Measurements from ENCODE around the gene CPNE6. TPM values are rescaled to one million over a fixed set of nuclear protein-coding genes. Genes with fewer than 3 reads are reported as not detected.

Gene CPNE6
- polyA plus RNA-seq, 3 donors, result not detected

DNA sequence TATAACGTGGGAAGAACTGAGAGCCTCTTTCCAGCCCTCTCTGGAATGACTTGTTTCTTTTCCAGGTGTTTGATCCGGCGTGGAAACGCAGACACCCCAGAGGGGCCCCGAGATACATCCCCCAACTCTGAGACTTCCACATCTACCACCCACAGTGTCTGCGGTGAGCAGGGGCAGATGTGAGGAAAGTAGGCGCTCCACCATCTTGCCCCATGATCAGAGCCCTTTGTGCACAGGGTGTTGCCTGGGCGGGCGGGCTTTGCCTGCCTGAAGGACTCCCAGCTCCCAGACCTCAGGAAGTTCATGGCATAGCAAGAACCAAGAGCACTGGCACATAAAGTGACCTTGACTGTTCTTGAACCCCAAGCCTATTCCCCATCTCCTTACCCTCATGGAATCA is 16.7 kb upstream of the CPNE6 start:
- no peak overlapping the region for H3K4me3 Mint-ChIP-seq
- intact Hi-C loops (cut with micrococcal nuclease), result loop anchor here in 1 of 2 donors (5.0 kb wide), 1 partner anchor 53 kb away; no protein-coding TSS in a partner anchor
- peaks cover 28% of the 10 kb centered on the region for H3K4me1 Mint-ChIP-seq

DNA sequence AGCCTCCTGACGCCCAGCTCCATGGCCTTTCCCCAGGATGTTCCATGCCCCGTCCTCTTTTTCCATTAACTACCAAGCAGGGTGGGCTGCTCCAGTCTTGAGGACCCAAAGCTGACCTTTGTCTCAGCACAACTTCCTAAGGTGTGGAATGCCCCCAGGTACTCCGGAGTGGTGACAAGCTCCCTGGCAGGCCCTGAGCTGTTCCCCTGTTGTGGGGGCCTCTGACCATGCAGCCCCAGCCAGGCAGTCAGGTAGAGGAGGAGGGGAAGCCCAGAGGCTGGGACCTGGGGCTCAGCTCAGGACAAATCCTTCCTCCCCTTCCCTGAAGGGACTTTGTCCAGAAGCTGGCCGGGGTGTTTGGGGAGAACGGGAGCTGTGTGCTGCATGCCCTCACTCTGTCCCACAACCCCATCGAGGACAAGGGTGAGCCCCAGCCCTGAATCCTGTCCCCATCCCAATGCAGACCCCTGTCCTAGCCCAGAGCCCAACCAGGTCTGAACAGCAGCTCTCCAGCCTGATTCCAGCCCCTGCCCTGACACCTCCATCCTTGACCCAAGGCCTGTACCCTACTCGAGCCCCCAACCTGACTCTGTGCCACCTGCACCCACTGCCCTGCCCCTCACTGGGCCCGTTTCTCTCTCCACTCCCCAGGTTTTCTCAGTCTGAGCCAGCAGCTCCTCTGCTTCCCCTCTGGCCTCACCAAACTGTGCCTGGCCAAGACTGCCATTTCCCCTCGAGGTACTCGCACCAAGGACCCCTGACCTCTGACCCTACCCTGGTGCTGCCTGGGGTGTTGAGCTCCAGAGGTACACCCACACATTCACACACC is 15.2 kb upstream of the CPNE6 start:
- Mint-ChIP-seq H3K9me3 (peaks cover 0 to 3% (median 0%) of the 10 kb centered on the region in 7 donors), H3K27me3 (ENCODE audit: low read depth in 3 of 3) (peaks cover 16 to 35% (median 29%) of the 10 kb centered on the region in 3 donors), H3K4me3 (no peak overlapping the region), H3K36me3 (peaks cover 0 to 2% of the 10 kb centered on the region in 2 donors), H3K27ac (peak overlapping the region in 1 of 7 donors; percentile 41), H3K4me1 (peaks cover 18% of the 10 kb centered on the region)
- Histone ChIP-seq H2AFZ (ENCODE audit: insufficient read depth, low read depth, low read length, poor library complexity, severe bottlenecking) (no peak overlapping the region), H3K4me3 (replicated peaks in 1 of 3; ENCODE audit: low read depth in 2 of 3, low read length in 3 of 3) (no peak overlapping the region), H3K9me3 (replicated peaks in 1 of 2; ENCODE audit: control insufficient read depth in 1 of 2, insufficient read depth in 1 of 2, low read length in 2 of 2) (no peaks in the 10 kb centered on the region), H3K27ac (ENCODE audit: low read depth in 1 of 2, low read length in 2 of 2) (no peak overlapping the region), H4K20me1 (ENCODE audit: insufficient read depth, low read length) (no peaks in the 10 kb centered on the region), H3K27me3 (ENCODE audit: control insufficient read depth in 2 of 2, insufficient read depth in 2 of 2, low read length in 2 of 2) (peaks cover 0 to 19% of the 10 kb centered on the region in 2 donors), H3K4me2 (replicated peaks; ENCODE audit: extremely low read depth, low read length, poor library complexity, severe bottlenecking) (no peak overlapping the region), H3K36me3 (replicated peaks in 1 of 2; ENCODE audit: control insufficient read depth in 1 of 2, insufficient read depth in 2 of 2, low read length in 2 of 2) (no peaks in the 10 kb centered on the region), H3K9ac (ENCODE audit: insufficient read depth, low read length, poor library complexity, severe bottlenecking) (no peak overlapping the region), H3K79me2 (ENCODE audit: insufficient read depth, low read length) (no peaks in the 10 kb centered on the region), H3K4me1 (ENCODE audit: control insufficient read depth in 1 of 2, insufficient read depth in 2 of 2, low read length in 2 of 2) (peaks cover 13 to 18% of the 10 kb centered on the region in 2 donors)
- DNase-seq, result no peak
- TF ChIP-seq, protein P1, sequence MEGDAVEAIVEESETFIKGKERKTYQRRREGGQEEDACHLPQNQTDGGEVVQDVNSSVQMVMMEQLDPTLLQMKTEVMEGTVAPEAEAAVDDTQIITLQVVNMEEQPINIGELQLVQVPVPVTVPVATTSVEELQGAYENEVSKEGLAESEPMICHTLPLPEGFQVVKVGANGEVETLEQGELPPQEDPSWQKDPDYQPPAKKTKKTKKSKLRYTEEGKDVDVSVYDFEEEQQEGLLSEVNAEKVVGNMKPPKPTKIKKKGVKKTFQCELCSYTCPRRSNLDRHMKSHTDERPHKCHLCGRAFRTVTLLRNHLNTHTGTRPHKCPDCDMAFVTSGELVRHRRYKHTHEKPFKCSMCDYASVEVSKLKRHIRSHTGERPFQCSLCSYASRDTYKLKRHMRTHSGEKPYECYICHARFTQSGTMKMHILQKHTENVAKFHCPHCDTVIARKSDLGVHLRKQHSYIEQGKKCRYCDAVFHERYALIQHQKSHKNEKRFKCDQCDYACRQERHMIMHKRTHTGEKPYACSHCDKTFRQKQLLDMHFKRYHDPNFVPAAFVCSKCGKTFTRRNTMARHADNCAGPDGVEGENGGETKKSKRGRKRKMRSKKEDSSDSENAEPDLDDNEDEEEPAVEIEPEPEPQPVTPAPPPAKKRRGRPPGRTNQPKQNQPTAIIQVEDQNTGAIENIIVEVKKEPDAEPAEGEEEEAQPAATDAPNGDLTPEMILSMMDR (IDR thresholded peaks at IDR 0.05), result no peak
- intact Hi-C loops (cut with micrococcal nuclease), result loop anchor here in 1 of 2 donors (5.0 kb wide), 1 partner anchor 51 kb away; no protein-coding TSS in a partner anchor
- 91% methylated on average over 7 of the region's 10 CpGs for WGBS (ENCODE audit: insufficient coverage)

More for the DNA sequence above, 16.7 kb upstream of the CPNE6 start:
- H3K36me3 Mint-ChIP-seq, result peaks cover 0 to 2% of the 10 kb centered on the region in 2 donors
- no peaks in the 10 kb centered on the region for H3K9me3 ChIP-seq (replicated peaks in 1 of 2; ENCODE audit: control insufficient read depth in 1 of 2, insufficient read depth in 1 of 2, low read length in 2 of 2)
- TF ChIP-seq, protein P1 (IDR thresholded peaks at IDR 0.05), result no peak
- peaks cover 16 to 38% (median 29%) of the 10 kb centered on the region in 3 donors for H3K27me3 Mint-ChIP-seq (ENCODE audit: low read depth in 3 of 3)
- no peak overlapping the region for H3K27ac Mint-ChIP-seq
- no peaks in the 10 kb centered on the region for H3K36me3 ChIP-seq (replicated peaks in 1 of 2; ENCODE audit: control insufficient read depth in 1 of 2, insufficient read depth in 2 of 2, low read length in 2 of 2)
- no peak overlapping the region for H2AFZ ChIP-seq (ENCODE audit: insufficient read depth, low read depth, low read length, poor library complexity, severe bottlenecking)
- H3K9ac ChIP-seq (ENCODE audit: insufficient read depth, low read length, poor library complexity, severe bottlenecking), result no peak overlapping the region
- H3K27ac ChIP-seq (ENCODE audit: low read depth in 1 of 2, low read length in 2 of 2), result no peak overlapping the region
- peaks cover 0 to 3% (median 0%) of the 10 kb centered on the region in 7 donors for H3K9me3 Mint-ChIP-seq
- peaks cover 19 to 25% of the 10 kb centered on the region in 2 donors for H3K4me1 ChIP-seq (ENCODE audit: control insufficient read depth in 1 of 2, insufficient read depth in 2 of 2, low read length in 2 of 2)
- H3K79me2 ChIP-seq (ENCODE audit: insufficient read depth, low read length), result no peaks in the 10 kb centered on the region
- no peak overlapping the region for H3K4me3 ChIP-seq (replicated peaks in 1 of 3; ENCODE audit: low read depth in 2 of 3, low read length in 3 of 3)
- WGBS (ENCODE audit: insufficient coverage), result 93% methylated on average over 3 of the region's 9 CpGs
- peaks cover 0 to 19% of the 10 kb centered on the region in 2 donors for H3K27me3 ChIP-seq (ENCODE audit: control insufficient read depth in 2 of 2, insufficient read depth in 2 of 2, low read length in 2 of 2)
- no peaks in the 10 kb centered on the region for H4K20me1 ChIP-seq (ENCODE audit: insufficient read depth, low read length)
- DNase-seq, result no peak
- no peak overlapping the region for H3K4me2 ChIP-seq (replicated peaks; ENCODE audit: extremely low read depth, low read length, poor library complexity, severe bottlenecking)
